Cardiac muscle cell (in vitro differentiated cells and primary cell): ENCODE measurements around the gene LYSMD2. TPM values are rescaled to one million over a fixed set of nuclear protein-coding genes. Genes with fewer than 3 reads are reported as not detected.

Source experiments
- DNase-seq, 2 donors: peaks; one replicate each; pipeline versions ENCODE4 v3.0.0 to v3.0.0-alpha.2; 2010 to 2017; ENCODE audit warnings: low read depth in 1 of 2, low spot score in 1 of 2
- H3K27ac ChIP-seq: fragments of 200-600 bp; sonication (generic); 2 replicates; pipeline ENCODE4 v1.5.1; 2016
- H3K27me3 ChIP-seq: fragments of 200-600 bp; sonication (generic); 2 replicates; pipeline ENCODE4 v1.6.0; 2016; ENCODE audit warnings: control low read depth
- H3K36me3 ChIP-seq: fragments of 200-600 bp; sonication (generic); 2 replicates; pipeline ENCODE4 v1.5.1; 2016; ENCODE audit warnings: control low read depth
- H3K4me1 ChIP-seq: fragments of 200-600 bp; sonication (generic); 2 replicates; pipeline ENCODE4 v1.8.1; 2017; ENCODE audit warnings: low read depth, mild to moderate bottlenecking, mixed run types
- H3K4me3 ChIP-seq: fragments of 200-600 bp; sonication (generic); 2 replicates; pipeline ENCODE4 v1.5.1; 2016; ENCODE audit warnings: mild to moderate bottlenecking
- H3K9me3 ChIP-seq: fragments of 200-600 bp; sonication (generic); 2 replicates; pipeline ENCODE4 v1.5.1; 2017; ENCODE audit warnings: low read depth, mild to moderate bottlenecking, control low read depth
- polyA plus RNA-seq: library from polyadenylated mRNA; unstranded; fragments of >200 nt; fragmentation: Nextera tagmentation; extraction: Ambion mirVana; gene quantifications from 2 replicates; pipeline ENCODE4 v1.2.1, GENCODE V29; 2016
- total RNA-seq: library from RNA; depleted of rRNA; stranded (reverse); fragments of >200 nt; gene quantifications from 2 replicates; pipeline ENCODE4 v1.2.3, GENCODE V29; 2016
- TF ChIP-seq, protein P1 (sequence below): IDR thresholded peaks from 2 replicates; pipeline ENCODE4 v1.5.1; 2012; ENCODE audit warnings: low read depth, mild to moderate bottlenecking, low read length

The LYSMD2 gene
- total and polyA plus RNA-seq, 2 experiments from 2014 or later: 1.7 to 1.9 TPM

DNA sequence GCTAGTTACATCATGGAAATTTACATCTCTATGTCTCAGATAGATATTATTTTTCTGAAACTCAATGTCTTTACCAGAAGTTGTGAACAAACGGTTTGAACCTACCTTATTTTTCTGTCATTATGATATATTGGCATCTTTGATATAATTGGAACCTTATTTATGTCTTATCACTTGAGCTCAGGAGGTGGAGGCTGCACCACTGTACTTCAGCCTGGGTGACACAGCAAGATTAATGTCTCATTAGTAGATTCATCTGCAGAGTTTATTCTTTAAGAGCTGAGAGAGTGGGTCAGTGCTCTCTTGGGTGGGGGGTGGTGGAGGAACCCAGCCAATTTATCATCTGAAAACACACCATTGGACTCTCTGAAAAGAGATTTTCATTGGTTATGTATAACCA, 34.7 kb downstream of the LYSMD2 start:
- TF ChIP-seq, protein P1, sequence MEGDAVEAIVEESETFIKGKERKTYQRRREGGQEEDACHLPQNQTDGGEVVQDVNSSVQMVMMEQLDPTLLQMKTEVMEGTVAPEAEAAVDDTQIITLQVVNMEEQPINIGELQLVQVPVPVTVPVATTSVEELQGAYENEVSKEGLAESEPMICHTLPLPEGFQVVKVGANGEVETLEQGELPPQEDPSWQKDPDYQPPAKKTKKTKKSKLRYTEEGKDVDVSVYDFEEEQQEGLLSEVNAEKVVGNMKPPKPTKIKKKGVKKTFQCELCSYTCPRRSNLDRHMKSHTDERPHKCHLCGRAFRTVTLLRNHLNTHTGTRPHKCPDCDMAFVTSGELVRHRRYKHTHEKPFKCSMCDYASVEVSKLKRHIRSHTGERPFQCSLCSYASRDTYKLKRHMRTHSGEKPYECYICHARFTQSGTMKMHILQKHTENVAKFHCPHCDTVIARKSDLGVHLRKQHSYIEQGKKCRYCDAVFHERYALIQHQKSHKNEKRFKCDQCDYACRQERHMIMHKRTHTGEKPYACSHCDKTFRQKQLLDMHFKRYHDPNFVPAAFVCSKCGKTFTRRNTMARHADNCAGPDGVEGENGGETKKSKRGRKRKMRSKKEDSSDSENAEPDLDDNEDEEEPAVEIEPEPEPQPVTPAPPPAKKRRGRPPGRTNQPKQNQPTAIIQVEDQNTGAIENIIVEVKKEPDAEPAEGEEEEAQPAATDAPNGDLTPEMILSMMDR: no peak
- Histone ChIP-seq H3K27ac (no peak overlapping the region), H3K36me3 (no peaks in the 10 kb centered on the region), H3K9me3 (no peaks in the 10 kb centered on the region), H3K4me1 (no peaks in the 10 kb centered on the region), H3K4me3 (no peak overlapping the region), H3K27me3 (no peaks in the 10 kb centered on the region)
- DNase-seq: no peak

DNA sequence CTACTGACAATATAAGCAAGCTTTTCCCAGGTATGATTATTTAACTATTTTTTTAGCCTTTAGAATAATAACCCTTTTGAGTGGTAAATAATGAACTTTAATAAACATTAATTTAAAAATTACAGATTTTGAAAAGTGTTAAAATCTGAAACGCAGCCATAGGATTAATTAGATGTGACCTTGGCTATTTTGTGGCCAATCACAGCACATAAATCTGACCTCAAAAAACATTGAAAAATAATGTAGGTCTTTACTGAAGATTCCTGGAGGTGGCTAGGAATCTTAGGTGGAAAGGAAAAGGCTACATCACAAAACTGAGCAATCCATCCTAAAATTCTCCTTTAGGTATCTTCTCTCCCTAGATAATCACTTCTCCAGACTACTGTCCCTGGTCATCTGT, 38.1 kb downstream of the LYSMD2 start:
- no peaks in the 10 kb centered on the region for H3K36me3 ChIP-seq
- H3K27ac ChIP-seq: no peak overlapping the region
- TF ChIP-seq, protein P1: no peak
- H3K27me3 ChIP-seq: no peaks in the 10 kb centered on the region
- no peaks in the 10 kb centered on the region for H3K4me1 ChIP-seq
- no peak overlapping the region for H3K4me3 ChIP-seq
- H3K9me3 ChIP-seq: peaks cover 4% of the 10 kb centered on the region
- DNase-seq: no peak

DNA sequence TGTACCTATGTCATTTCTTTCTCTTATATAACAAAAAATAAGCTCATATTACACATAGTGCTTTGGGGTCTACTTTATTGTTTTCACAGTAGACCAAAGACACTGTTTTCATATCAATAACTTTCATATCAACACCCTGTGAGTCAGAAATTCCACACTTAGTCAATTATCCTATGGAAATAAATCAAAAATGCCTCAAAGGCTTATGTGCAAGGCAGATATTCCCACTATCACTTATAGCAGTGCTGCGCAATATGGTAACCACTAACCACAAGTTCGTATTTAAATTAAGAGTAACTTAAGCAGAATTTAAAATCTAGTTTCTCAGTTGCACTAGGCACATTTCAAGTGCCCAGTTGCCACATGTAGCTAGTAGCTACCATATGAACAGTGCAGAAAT, 40.3 kb downstream of the LYSMD2 start:
- Histone ChIP-seq H3K4me3 (no peak overlapping the region), H3K4me1 (no peaks in the 10 kb centered on the region), H3K27me3 (no peaks in the 10 kb centered on the region), H3K36me3 (no peaks in the 10 kb centered on the region), H3K9me3 (peaks cover 4% of the 10 kb centered on the region), H3K27ac (no peak overlapping the region)
- no peak for DNase-seq
- TF ChIP-seq, protein P1: no peak

DNA sequence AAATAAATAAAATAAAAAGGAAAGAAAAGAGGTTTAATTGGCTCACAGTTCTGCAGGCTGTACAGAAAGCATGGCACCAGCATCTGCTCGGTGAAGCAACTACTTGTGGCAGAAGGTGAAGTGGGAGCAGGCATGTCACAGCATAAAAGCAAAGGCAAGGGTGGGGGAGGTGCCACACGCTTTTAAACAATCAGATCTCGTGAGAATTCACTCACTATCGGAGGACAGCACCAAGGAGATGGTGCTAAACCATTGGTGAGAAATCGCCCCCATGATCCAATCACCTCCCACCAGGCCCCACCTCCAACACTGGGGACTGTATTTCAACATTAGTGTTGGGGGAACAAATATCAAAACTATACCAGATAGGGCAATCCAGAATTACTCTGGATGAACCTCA, 40.9 kb downstream of the LYSMD2 start:
- Histone ChIP-seq H3K9me3 (peaks cover 4% of the 10 kb centered on the region), H3K4me3 (no peak overlapping the region), H3K27me3 (no peaks in the 10 kb centered on the region), H3K36me3 (no peaks in the 10 kb centered on the region), H3K27ac (no peak overlapping the region), H3K4me1 (no peaks in the 10 kb centered on the region)
- TF ChIP-seq, protein P1: no peak
- no peak for DNase-seq

DNA sequence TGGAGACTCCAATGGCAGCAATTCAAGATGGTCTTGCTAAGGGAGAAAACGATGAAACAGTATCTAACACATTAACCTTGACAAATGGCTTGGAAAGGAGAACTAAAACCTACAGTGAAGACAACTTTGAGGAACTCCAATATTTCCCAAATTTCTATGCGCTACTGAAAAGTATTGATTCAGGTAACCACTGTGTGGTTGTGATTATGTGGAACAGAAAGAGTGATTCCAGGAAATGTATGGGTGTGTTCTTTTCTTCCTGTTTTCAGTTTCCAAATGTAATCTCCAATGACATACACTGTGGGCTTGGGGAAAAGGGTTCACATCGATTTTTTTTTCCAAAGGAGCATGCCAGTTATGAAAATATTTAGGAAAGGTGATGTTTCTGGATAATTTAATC, 45.3 kb downstream of the LYSMD2 start:
- Histone ChIP-seq H3K4me3 (no peak overlapping the region), H3K36me3 (no peaks in the 10 kb centered on the region), H3K27me3 (no peaks in the 10 kb centered on the region), H3K27ac (no peak overlapping the region), H3K9me3 (no peaks in the 10 kb centered on the region), H3K4me1 (no peaks in the 10 kb centered on the region)
- TF ChIP-seq, protein P1: no peak
- DNase-seq: no peak

DNA sequence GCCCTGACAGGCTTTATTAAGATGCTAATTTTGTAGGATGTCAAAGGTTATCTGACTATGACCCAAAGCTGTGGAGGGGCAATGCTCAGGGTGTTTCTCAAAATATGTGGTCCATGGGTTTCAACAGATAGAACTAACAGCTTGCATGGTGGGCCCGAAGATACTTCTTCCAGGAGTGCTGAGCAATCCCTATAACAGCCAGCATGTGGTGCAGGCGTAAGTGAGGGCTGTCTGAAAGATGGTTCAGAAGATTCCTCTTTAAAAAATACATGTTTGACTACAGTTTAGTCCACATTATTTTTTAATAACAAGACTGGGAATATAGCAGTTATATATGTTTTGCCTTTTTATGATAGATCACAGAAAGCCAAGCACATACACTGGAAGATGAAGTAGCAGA, 48.6 kb downstream of the LYSMD2 start:
- TF ChIP-seq, protein P1: peak; percentile 35
- H3K4me3 ChIP-seq: no peak overlapping the region
- H3K9me3 ChIP-seq: no peaks in the 10 kb centered on the region
- no peaks in the 10 kb centered on the region for H3K4me1 ChIP-seq
- H3K36me3 ChIP-seq: no peaks in the 10 kb centered on the region
- DNase-seq: no peak
- H3K27ac ChIP-seq: no peak overlapping the region
- no peaks in the 10 kb centered on the region for H3K27me3 ChIP-seq
